H1 (cell line): ENCODE data around the gene CHSY1. TPM values are rescaled to one million over a fixed set of nuclear protein-coding genes. Genes with fewer than 3 reads are reported as not detected.

Source experiments
- NRF1 ChIP-seq: IDR thresholded peaks from 2 replicates; pipeline ENCODE4 v1.6.1; 2011; ENCODE audit warnings: mild to moderate bottlenecking, low read depth, low read length, improper control_type of control experiment
- polyA plus RNA-seq, 7 experiments: library from polyadenylated mRNA; depleted of rRNA in 3 of 7; stranded (reverse) in 5 of 7; unstranded in 2 of 7; fragments of >200 nt in 5 of 7; fragments of 200-250 nt in 2 of 7; gene quantifications; 1 replicate in 5 of 7; 2 replicates in 1 of 7; 4 replicates in 1 of 7; pipeline versions ENCODE4 v1.2.1 to v1.2.3, GENCODE V29; 2011 to 2013; ENCODE audit warnings: missing spikeins in 2 of 7, mixed read lengths in 2 of 7
- total RNA-seq: library from RNA; stranded (reverse); fragmentation: NEBNext Ultra II Directional; extraction: Animal tissue kit (Norgen Biotek cat#: 25700); gene quantifications from 2 replicates; pipeline ENCODE4 v1.2.1, GENCODE V29; 2021

CHSY1 gene
- total and polyA plus RNA-seq, 2 of the 8 experiments (the other 6 are each of a cell fraction or from before 2014, with no cell fraction given): 24.9 to 60.7 TPM

- no peak for TF ChIP-seq NRF1
- TF ChIP-seq, all 59 proteins: peak for 0
Observed at GRCh38 chr15:101173233-101174119, 78.4 kb downstream of the CHSY1 start (continued).
